NCI-H2107 treated with DMSO at 0.1 percent for 48 hours (cell line): ENCODE measurements around the gene SHANK1.
"Not testable (repeated sequence)": the region's sequence is repeated elsewhere in the genome, so short reads cannot be mapped to it uniquely, and the experiment has no call there.

ENCODE experiments used
- DNase-seq: peaks from one replicate; lab custom pipeline; 2025; ENCODE audit not compliant: unreplicated experiment; lab: John Stamatoyannopoulos, UW

Gene SHANK1

DNA sequence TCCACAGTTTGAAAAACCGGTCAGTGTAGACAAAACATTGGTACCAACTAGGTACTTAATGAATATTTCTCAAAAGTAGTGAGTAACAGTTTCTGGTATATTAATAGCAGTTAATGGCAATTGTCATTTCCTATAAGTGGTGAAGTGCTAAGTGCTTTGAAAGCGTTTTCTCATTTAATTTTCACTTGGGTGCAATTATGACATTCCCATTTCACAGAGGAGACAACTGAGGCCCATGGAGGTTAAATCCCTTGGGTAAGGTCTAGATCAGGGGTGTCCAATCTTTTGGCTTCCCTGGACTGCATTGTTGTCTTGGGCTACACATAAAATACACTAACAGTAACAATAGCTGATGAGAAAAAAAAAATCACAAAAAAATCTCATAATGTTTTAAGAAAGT, 79.2 kb downstream of the SHANK1 start:
- no peak for DNase-seq

GRCh38 chr19:50639121-50640112, 80.2 kb downstream of the SHANK1 start, which contains the start of gene SYT3:
TSS of gene SYT3 (minus strand) at chr19:50639881. CDS start at chr19:50637411, 2,470 bp downstream.
- DNase-seq: no peak

DNA sequence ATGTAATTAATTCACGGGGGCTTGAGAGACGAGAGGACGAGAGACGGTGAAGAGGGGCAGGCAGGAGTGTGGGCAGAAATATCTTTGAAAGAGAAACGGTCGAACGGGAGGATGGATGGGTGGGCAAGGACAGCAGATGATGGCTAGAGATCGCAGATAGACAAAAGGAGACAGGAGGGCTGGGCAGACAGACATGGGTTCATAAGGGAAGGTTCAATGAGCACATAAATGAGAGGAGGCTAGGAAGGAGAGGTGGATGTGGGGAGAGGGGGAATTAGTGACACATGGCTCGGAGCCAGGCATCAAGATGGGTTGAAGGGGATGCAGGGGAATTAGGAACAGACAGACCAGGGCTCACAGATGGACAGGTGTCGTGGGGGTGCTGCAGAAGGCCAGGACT, 81.0 kb downstream of the SHANK1 start:
- DNase-seq: no peak

DNA sequence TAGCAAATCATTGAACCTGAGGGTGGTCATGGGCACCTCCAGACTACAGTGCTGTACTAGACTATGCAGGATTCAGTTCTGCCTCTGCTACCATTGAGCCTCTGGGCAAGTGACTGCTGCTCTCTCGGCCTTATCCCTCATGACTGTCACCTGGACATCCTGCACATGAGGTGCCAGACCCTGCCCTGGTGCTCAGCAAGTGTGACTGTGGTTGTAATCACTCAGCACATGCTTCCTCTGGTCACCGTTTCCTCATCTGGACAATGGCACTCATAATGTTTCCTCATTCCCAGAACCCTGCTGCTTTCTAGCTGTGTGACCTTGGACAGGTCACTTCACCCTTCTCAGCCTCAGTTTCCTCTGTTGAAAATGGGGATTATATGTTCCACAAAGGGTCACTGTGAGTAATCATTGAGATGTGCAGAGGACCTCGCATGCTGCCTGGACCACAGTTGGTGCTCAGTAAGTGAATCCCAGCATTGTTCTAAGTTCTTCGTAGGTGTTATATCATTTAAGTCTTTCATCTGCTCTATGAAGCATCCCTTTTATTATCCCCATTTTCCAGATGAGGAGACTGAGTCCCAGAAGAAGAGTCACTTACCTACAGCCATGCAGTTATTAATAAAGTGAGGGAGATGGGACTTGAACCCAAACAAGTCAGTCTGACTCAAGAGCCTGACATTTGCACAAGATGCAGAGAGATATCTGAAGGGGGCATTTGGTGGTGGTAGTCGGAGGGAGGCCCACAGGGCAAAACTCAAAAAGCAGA, 83.1 kb downstream of the SHANK1 start:
- DNase-seq: no peak

DNA sequence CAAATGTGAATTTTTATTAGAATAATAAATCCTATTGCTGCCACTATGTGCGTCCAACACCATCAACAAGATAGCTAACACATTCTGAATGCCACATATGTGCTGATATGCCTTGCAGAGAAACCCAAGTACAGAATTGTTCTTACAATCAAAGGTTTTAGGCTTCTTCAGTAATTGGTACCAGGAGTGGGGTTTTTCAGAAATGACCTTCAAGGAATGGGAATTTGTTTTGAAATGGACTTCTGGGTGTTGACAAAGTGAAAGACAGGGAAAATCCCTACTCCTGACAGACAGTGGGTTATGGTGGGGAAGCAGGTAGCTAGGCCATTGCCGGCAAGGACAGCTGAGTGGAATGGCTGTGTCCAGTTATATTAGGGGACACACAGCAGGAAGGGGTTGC, 85.6 kb downstream of the SHANK1 start:
- no peak for DNase-seq

GRCh38 chr19:50633359-50633758, 86.2 kb downstream of the SHANK1 start:
- DNase-seq: no peak

GRCh38 chr19:50632151-50632835, 87.3 kb downstream of the SHANK1 start:
- DNase-seq: no peak

DNA sequence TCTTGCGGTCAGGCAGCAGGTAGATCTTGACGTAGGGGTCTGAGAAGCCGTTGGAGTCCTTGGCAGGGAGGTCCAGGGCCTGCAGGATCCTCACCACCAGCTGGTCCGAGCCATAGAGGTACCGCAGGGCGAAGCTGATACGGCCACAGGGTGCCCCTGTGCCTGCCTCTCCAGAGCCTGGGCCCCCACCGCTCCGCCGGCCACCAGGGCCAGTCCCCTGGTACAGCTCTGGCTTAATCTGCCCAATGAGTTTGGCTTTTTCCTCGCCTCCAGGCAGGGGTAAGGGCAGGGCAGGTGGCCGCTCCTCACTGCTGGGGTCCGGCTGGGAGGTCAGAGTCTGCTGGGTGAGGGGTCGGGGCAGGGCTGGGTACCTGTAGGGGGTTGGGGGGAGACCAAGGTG, 89.8 kb downstream of the SHANK1 start:
- DNase-seq: no peak

DNA sequence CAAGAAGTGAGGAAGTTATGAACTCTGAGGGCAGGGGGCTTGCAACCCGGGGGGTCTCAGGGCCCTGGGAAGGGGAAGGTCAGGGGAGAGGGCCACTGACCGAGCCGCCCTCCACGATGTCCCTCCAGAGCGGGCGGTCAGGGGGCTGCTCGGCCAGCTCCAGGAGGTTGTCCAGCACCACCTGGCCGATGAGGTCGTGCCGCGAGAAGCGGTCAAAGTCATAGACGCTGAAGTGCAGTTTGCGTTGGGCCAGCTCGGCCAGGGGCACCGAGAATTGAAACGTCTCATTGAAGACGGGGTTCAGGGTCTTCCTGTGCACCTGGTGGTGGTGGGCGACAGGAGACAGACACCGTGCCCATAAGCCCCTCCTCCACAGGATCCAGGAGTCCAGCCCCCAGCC, 90.4 kb downstream of the SHANK1 start:
- no peak for DNase-seq

- DNase-seq: no peak
Measured at GRCh38 chr19:50628551-50628950, 91.1 kb downstream of the SHANK1 start.

GRCh38 chr19:50628146-50628545, 91.5 kb downstream of the SHANK1 start:
- DNase-seq: no peak

DNA sequence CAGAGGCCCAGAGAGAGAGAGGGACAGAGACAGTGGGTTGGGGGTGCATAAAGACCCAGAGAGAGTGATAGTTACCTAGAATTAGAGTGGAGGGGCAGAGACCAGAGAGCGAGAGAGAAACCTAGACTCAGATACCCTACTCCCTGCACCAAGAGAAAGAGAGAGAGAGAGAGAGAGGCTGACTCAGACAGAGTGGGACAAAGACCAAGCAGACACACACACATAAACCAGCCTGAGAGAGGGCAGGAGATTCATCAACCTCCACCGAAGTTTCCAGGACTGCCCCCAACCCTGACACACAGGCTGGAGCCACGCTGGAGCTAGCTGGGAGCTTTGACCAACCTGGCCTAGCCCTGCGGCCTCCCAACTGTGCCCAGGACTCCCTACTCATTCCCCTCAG, 92.8 kb downstream of the SHANK1 start:
- no peak for DNase-seq

DNA sequence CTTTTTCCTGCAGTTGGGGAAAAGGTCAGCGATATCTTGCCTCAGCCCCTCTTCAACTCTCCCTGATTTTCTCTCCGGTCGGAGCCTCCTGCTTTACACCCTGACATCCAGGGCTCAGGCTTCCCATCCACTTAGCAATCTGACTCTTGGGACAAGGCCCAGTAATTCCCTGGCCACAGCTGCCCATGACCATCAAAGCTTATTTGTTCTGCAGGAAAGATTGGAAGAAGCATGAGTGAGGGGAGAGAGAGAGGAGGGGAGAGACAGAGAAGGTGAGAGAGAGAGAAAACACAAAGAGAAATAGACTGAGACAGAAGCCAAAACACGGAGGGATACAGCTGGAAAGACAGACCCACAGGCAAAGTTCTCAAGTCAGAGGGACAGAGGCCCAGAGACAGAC, 93.6 kb downstream of the SHANK1 start:
- DNase-seq: no peak

DNA sequence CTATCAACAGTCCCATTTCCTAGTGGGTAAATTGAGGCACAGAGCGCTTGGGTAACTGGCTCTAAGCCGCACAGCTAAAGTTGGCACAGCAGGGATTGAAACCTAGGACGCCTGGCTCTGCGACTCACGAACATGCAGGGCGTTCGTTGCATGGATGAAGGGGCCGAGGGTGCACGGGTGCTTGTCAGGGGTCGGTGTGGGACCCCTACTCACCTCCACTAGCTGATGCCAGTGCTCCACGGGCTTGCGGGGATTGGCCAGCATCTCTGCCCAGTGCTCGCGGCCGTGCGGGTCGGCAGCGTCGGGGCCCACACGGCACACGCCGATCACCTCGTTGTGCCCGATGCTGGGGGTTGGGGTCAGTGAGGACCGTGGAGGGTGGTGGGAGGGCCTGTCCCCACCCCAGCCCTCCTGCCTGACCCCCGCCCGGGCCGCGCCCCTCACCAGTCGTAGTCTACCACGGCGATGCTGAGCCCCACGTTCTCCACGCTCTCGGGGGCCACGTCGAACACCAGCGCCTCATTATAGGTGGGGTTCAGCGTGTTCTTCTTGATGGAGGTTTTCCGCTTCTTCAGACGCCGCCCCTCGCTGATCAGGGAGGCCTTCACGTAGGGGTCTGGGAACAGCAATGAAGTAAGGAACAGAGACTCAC, 94.5 kb downstream of the SHANK1 start:
- DNase-seq: no peak

DNA sequence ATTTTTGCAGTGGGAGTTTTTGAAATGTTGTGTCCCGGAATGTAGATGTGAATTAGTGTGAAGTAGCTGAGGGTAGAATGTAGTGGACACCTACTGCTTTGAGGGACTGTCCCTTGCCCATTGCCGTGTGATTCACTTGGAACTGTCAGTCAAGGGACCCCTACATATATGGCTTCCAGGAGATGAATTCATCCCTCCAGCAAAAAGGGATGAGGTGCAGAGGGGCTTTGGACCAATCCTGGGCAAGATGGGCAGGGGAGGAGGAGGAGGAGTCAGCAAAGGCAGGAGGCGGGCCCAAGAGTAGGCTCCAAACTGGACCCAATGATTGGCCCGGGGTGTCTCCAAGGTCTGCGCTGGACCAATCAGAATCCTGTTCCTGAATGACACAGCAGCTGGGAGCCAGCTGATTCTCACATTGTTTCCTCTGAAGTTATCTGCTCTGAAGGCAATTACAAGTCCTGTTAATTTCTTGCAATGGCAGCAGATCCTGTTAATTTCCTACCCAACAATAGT, 99.2 kb downstream of the SHANK1 start:
- DNase-seq: not testable (repeated sequence)

DNA sequence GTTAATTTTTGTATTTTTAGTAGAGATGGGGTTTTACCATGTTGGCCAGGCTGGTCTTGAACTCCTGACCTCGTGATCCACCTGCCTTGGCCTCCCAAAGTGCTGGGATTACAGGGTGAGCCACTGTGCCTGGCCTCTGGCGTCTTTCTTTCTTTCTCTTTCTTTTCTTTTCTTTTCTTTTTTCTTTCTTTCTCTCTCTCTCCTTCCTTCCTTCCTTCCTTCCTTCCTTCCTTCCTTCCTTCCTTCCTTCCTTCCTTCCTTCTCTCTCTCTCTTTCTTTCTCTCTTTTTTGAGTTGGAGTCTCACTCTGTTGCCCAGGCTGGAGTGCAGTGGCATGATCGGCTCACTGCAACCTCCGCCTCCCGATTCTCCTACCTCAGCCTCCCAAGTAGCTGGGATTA, 100.4 kb downstream of the SHANK1 start:
- DNase-seq: not testable (repeated sequence)

DNA sequence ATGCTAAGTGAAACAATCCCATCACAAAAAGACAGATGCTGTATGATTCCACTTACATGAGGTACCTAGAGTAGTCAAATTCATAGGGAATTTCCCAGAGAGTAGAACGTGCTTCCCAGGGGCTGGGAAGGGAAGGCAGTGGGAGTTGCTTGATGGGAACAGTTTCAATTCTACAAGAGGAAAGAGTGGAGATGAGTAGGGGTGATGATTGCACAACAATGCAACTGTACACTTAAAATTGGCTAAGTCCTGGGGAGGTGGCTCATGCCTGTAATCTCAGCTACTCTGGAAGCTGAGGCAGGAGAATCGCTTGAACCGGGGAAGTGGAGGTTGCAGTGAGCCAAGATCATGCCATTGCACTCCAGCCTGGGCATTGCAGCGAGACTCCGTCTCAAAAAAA, 101.2 kb downstream of the SHANK1 start:
- DNase-seq: not testable (repeated sequence)

GRCh38 chr19:50612504-50613404, 106.8 kb downstream of the SHANK1 start:
- not testable (repeated sequence) for DNase-seq
